Fibroblast of peridontal ligament (primary cell): ENCODE results near the gene ADAMTS16.

Experiments
- DNase-seq: peaks from one replicate; pipeline ENCODE4 v3.0.0-alpha.2; 2010; ENCODE audit errors: extremely low read depth

ADAMTS16 gene

GRCh38 chr5:5183189-5183699 lies 43.1 kb downstream of the ADAMTS16 start:
- no peak for DNase-seq

- DNase-seq, result no peak
These were observed 43.8 kb downstream of the ADAMTS16 start for GRCh38 chr5:5183933-5184332.

GRCh38 chr5:5188376-5189050 lies 48.4 kb downstream of the ADAMTS16 start:
- no peak for DNase-seq

GRCh38 chr5:5189051-5189430 lies 48.9 kb downstream of the ADAMTS16 start:
- DNase-seq, result no peak

- DNase-seq, result no peak
These were observed 51.8 kb downstream of the ADAMTS16 start for GRCh38 chr5:5191906-5192305.

GRCh38 chr5:5192681-5193080 lies 52.6 kb downstream of the ADAMTS16 start:
- no peak for DNase-seq

- DNase-seq, result no peak
These were observed 55.2 kb downstream of the ADAMTS16 start for GRCh38 chr5:5195128-5195918.

- DNase-seq, result no peak
These were observed 58.0 kb downstream of the ADAMTS16 start for GRCh38 chr5:5198135-5198534.

- no peak for DNase-seq
These were observed 58.7 kb downstream of the ADAMTS16 start for GRCh38 chr5:5198815-5199214.

- no peak for DNase-seq
These were observed 59.4 kb downstream of the ADAMTS16 start for GRCh38 chr5:5199495-5199894.

GRCh38 chr5:5200133-5200532 lies 60.0 kb downstream of the ADAMTS16 start:
- DNase-seq, result no peak

- DNase-seq, result no peak
These were observed 62.2 kb downstream of the ADAMTS16 start for GRCh38 chr5:5202321-5202720.

- no peak for DNase-seq
These were observed 63.3 kb downstream of the ADAMTS16 start for GRCh38 chr5:5203451-5203850.

- no peak for DNase-seq
These were observed 67.7 kb downstream of the ADAMTS16 start for GRCh38 chr5:5207828-5208227.

GRCh38 chr5:5209089-5209488 lies 69.0 kb downstream of the ADAMTS16 start:
- DNase-seq, result no peak

GRCh38 chr5:5209510-5210286 lies 69.6 kb downstream of the ADAMTS16 start:
- DNase-seq, result no peak

GRCh38 chr5:5217371-5217770 lies 77.2 kb downstream of the ADAMTS16 start:
- DNase-seq, result no peak

GRCh38 chr5:5218396-5218795 lies 78.3 kb downstream of the ADAMTS16 start:
- DNase-seq, result no peak

- no peak for DNase-seq
These were observed 79.4 kb downstream of the ADAMTS16 start for GRCh38 chr5:5219541-5219940.

GRCh38 chr5:5220901-5221631 lies 80.9 kb downstream of the ADAMTS16 start:
- no peak for DNase-seq

GRCh38 chr5:5221724-5222123 lies 81.6 kb downstream of the ADAMTS16 start:
- DNase-seq, result no peak

- DNase-seq, result no peak
These were observed 91.4 kb downstream of the ADAMTS16 start for GRCh38 chr5:5231576-5231975.
